Activated CD4-positive, alpha-beta T cell treated with anti-CD3 and anti-CD28 coated beads, Interleukin-2, amount 50 U/mL, for 1 hour (primary cell): ENCODE results near the gene DLG4.

ENCODE experiments used
- DNase-seq: peaks from one replicate; pipeline ENCODE4 v3.0.0-alpha.2; 2020

DLG4 gene

GRCh38 chr17:7141824-7142223 is 77.8 kb downstream of the DLG4 start:
- DNase-seq, result no peak

- DNase-seq, result no peak
Observed at GRCh38 chr17:7139400-7139799, 80.2 kb downstream of the DLG4 start.

- DNase-seq, result no peak
Observed at GRCh38 chr17:7138800-7139381, 80.7 kb downstream of the DLG4 start.

- DNase-seq, result no peak
Observed at GRCh38 chr17:7137171-7137943, 82.3 kb downstream of the DLG4 start.
